ENCODE results near the gene GALNT10. TPM values are rescaled to one million over a fixed set of nuclear protein-coding genes. Genes with fewer than 3 reads are reported as not detected.

Gene GALNT10
- total and polyA plus RNA-seq, 2 experiments from 2014 or later: 43.0 to 45.9 TPM

DNA sequence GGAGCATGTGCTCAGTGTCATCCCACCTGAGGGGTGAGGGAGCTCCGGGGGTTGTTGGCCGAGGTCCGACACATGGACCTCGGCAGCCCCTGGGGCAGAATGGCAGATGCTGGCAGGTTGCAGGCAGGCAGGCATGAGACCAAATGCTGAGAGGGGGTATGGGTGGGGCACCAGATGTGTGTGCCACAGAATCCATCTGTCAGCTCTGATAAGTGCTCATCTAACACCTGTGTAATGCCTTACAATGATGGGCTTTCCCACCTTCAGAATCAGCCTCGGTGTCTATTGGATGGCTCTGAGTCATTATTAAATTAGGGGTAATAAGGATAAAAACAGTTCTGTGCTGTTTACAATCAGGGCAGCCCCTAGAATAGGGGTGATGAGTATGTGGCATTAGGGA, 182.1 kb downstream of the GALNT10 start:
- H3K27ac ChIP-seq: no peak overlapping the region
- 91% methylated on average over 5 of the region's 5 CpGs for WGBS (ENCODE audit: low lambda C conversion rate, missing lambda C conversion rate)
- no peak overlapping the region for H3K4me2 ChIP-seq
- TF ChIP-seq EZH2 (IDR thresholded peaks at IDR 0.05; ENCODE audit: borderline replicate concordance) (no peak), EZH2phosphoT487 (IDR thresholded peaks at IDR 0.05; ENCODE audit: low read depth, severe bottlenecking, unreplicated experiment) (no peak)
- TF ChIP-seq, protein P1, sequence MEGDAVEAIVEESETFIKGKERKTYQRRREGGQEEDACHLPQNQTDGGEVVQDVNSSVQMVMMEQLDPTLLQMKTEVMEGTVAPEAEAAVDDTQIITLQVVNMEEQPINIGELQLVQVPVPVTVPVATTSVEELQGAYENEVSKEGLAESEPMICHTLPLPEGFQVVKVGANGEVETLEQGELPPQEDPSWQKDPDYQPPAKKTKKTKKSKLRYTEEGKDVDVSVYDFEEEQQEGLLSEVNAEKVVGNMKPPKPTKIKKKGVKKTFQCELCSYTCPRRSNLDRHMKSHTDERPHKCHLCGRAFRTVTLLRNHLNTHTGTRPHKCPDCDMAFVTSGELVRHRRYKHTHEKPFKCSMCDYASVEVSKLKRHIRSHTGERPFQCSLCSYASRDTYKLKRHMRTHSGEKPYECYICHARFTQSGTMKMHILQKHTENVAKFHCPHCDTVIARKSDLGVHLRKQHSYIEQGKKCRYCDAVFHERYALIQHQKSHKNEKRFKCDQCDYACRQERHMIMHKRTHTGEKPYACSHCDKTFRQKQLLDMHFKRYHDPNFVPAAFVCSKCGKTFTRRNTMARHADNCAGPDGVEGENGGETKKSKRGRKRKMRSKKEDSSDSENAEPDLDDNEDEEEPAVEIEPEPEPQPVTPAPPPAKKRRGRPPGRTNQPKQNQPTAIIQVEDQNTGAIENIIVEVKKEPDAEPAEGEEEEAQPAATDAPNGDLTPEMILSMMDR (IDR thresholded peaks at IDR 0.05; ENCODE audit: poor library complexity): no peak
- DNase-seq (ENCODE audit: low spot score): no peak
- peaks cover 10% of the 10 kb centered on the region for H3K4me1 ChIP-seq (ENCODE audit: insufficient read depth)
- no peak overlapping the region for H3K4me3 ChIP-seq
- no peaks in the 10 kb centered on the region for H4K20me1 ChIP-seq (ENCODE audit: insufficient read depth, poor library complexity, severe bottlenecking)
- no peaks in the 10 kb centered on the region for H3K9me2 ChIP-seq (replicated peaks; ENCODE audit: insufficient read depth)
- no peak overlapping the region for H2AFZ ChIP-seq
- no peaks in the 10 kb centered on the region for H3K27me3 ChIP-seq
- no peaks in the 10 kb centered on the region for H3K36me3 ChIP-seq (replicated peaks; ENCODE audit: insufficient read depth, low read depth)
- H3K79me2 ChIP-seq: no peaks in the 10 kb centered on the region
- no peaks in the 10 kb centered on the region for H3K9me3 ChIP-seq (ENCODE audit: low read depth)

DNA sequence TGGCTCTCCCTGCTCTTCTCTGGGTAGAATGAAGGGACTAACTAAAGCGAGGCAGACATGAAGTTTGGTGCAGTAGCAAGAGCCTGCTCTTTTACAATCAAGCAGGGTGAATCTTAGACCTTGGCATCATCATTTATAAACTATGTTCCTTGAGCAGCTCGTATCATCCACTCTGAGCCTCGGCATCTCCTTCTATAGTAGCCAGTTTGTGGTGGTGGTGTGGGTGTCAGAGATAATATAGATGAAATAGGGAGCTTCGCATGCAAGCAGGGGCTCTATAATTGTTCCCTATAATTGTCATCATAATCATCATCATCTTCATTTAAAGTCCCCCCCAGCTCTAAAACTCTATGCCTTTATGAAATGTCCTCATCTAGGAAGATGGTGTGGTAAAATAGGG, 182.8 kb downstream of the GALNT10 start:
- H3K9me3 ChIP-seq (ENCODE audit: low read depth): no peaks in the 10 kb centered on the region
- H3K36me3 ChIP-seq (replicated peaks; ENCODE audit: insufficient read depth, low read depth): no peaks in the 10 kb centered on the region
- H3K4me1 ChIP-seq (ENCODE audit: insufficient read depth): peaks cover 5% of the 10 kb centered on the region
- H4K20me1 ChIP-seq (ENCODE audit: insufficient read depth, poor library complexity, severe bottlenecking): no peaks in the 10 kb centered on the region
- H3K27me3 ChIP-seq: no peaks in the 10 kb centered on the region
- no peak overlapping the region for H3K4me3 ChIP-seq
- DNase-seq (ENCODE audit: low spot score): no peak
- no peaks in the 10 kb centered on the region for H3K79me2 ChIP-seq
- H2AFZ ChIP-seq: no peak overlapping the region
- H3K27ac ChIP-seq: no peak overlapping the region
- no peak overlapping the region for H3K4me2 ChIP-seq
- TF ChIP-seq EZH2 (IDR thresholded peaks at IDR 0.05; ENCODE audit: borderline replicate concordance) (no peak), EZH2phosphoT487 (IDR thresholded peaks at IDR 0.05; ENCODE audit: low read depth, severe bottlenecking, unreplicated experiment) (no peak)
- TF ChIP-seq, protein P1 (IDR thresholded peaks at IDR 0.05; ENCODE audit: poor library complexity): no peak
- 92% methylated on average over 4 of the region's 4 CpGs for WGBS (ENCODE audit: low lambda C conversion rate, missing lambda C conversion rate)
- no peaks in the 10 kb centered on the region for H3K9me2 ChIP-seq (replicated peaks; ENCODE audit: insufficient read depth)

DNA sequence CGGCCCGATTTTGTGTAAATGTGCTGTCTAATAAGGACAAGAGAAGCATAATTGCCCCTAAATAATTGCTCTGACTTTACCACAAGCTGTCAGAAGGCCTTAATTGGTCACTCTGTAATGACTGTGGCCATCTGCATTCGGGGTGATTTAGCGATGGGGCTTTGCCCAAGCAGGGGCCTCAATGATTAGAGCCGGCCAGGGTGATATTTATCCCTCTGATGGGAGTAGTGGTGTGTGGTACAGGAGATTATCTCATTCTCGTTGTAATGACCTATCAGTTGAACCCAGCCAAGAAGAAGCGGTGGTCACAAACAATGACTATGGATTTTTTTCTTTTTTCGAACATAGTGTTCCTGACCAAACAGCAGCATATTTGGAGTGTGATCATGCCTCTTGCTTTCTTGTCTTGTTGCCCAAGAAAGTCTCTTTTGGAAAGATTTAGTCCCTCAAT, 183.2 kb downstream of the GALNT10 start:
- H3K4me1 ChIP-seq (ENCODE audit: insufficient read depth): peaks cover 1% of the 10 kb centered on the region
- no peaks in the 10 kb centered on the region for H3K27me3 ChIP-seq
- no peaks in the 10 kb centered on the region for H4K20me1 ChIP-seq (ENCODE audit: insufficient read depth, poor library complexity, severe bottlenecking)
- H3K36me3 ChIP-seq (replicated peaks; ENCODE audit: insufficient read depth, low read depth): no peaks in the 10 kb centered on the region
- no peaks in the 10 kb centered on the region for H3K9me3 ChIP-seq (ENCODE audit: low read depth)
- no peaks in the 10 kb centered on the region for H3K79me2 ChIP-seq
- 87% methylated on average over 8 of the region's 8 CpGs for WGBS (ENCODE audit: low lambda C conversion rate, missing lambda C conversion rate)
- H2AFZ ChIP-seq: no peak overlapping the region
- no peak overlapping the region for H3K4me2 ChIP-seq
- DNase-seq (ENCODE audit: low spot score): no peak
- no peak for TF ChIP-seq EZH2 (IDR thresholded peaks at IDR 0.05; ENCODE audit: borderline replicate concordance)
- no peak overlapping the region for H3K27ac ChIP-seq
- no peak overlapping the region for H3K4me3 ChIP-seq
- no peaks in the 10 kb centered on the region for H3K9me2 ChIP-seq (replicated peaks; ENCODE audit: insufficient read depth)

DNA sequence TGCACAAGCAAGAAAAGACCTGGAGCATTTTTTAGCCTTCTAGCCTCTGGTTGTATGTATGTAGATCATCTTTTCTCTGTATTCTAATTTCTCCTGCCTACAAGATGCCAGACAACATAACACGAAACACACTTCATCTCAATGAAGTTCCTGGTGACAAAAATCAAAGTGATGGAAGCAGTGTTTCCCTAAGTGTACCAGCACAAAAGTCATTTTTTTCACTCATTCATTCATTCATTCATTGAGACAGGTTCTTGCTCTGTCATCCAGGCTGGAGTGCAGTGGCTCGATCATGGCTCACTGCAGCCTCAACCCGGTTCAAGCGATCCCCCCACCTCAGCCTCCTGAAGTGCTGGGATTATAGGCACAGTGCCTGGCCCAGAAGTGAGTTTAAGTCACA, 183.7 kb downstream of the GALNT10 start:
- TF ChIP-seq EZH2phosphoT487 (IDR thresholded peaks at IDR 0.05; ENCODE audit: low read depth, severe bottlenecking, unreplicated experiment): no peak
- TF ChIP-seq, protein P1 (IDR thresholded peaks at IDR 0.05; ENCODE audit: poor library complexity): no peak
- no peak for TF ChIP-seq EZH2 (IDR thresholded peaks at IDR 0.05; ENCODE audit: borderline replicate concordance)
- Histone ChIP-seq H3K27ac (no peak overlapping the region), H3K4me2 (no peak overlapping the region)

More for the DNA sequence above, 183.7 kb downstream of the GALNT10 start:
- Histone ChIP-seq H4K20me1 (ENCODE audit: insufficient read depth, poor library complexity, severe bottlenecking) (no peaks in the 10 kb centered on the region), H3K79me2 (no peaks in the 10 kb centered on the region), H3K9me3 (ENCODE audit: low read depth) (no peaks in the 10 kb centered on the region), H2AFZ (no peak overlapping the region), H3K9me2 (replicated peaks; ENCODE audit: insufficient read depth) (no peaks in the 10 kb centered on the region), H3K4me1 (ENCODE audit: insufficient read depth) (no peaks in the 10 kb centered on the region), H3K4me3 (no peak overlapping the region), H3K27me3 (no peaks in the 10 kb centered on the region), H3K36me3 (replicated peaks; ENCODE audit: insufficient read depth, low read depth) (no peaks in the 10 kb centered on the region)
- WGBS (ENCODE audit: low lambda C conversion rate, missing lambda C conversion rate): 99% methylated on average over 4 of the region's 4 CpGs
- DNase-seq (ENCODE audit: low spot score): no peak
